GM12891 (cell line): ENCODE data around the gene ARF1.

Experiments used
- PAX5 ChIP-seq: IDR thresholded peaks from 2 replicates; pipeline ENCODE4 v1.6.1; 2011; ENCODE audit warnings: low read length, moderate library complexity, mild to moderate bottlenecking; ENCODE audit not compliant: insufficient read depth, severe bottlenecking
- POLR2A ChIP-seq: IDR thresholded peaks from 2 replicates; pipeline ENCODE4 v1.6.1; 2011; ENCODE audit warnings: low read depth, low read length, control low read depth
- SPI1 ChIP-seq: IDR thresholded peaks from 2 replicates; pipeline ENCODE4 v1.6.1; 2011; ENCODE audit warnings: low read depth, low read length, control low read depth

- no peak for TF ChIP-seq POLR2A
- TF ChIP-seq SPI1, result no peak
- no peak for TF ChIP-seq PAX5
Measured at GRCh38 chr1:228044961-228045360, 37.5 kb upstream of the ARF1 start.
